HG03342 (cell line): ENCODE results near the gene PLCH1.
A peak's percentile ranks its signal among the peaks of the same experiment; 100 is the strongest.
"Not testable (repeated sequence)": the region's sequence is repeated elsewhere in the genome, so short reads cannot be mapped to it uniquely, and the experiment has no call there.

Experiments used
- ATAC-seq: cut with Tn5 transposase; IDR thresholded peaks from one replicate; pipeline ENCODE4 v1.9.1; 2021; ENCODE audit warnings: mild to moderate bottlenecking, moderate library complexity; ENCODE audit not compliant: unreplicated experiment

PLCH1 gene

DNA sequence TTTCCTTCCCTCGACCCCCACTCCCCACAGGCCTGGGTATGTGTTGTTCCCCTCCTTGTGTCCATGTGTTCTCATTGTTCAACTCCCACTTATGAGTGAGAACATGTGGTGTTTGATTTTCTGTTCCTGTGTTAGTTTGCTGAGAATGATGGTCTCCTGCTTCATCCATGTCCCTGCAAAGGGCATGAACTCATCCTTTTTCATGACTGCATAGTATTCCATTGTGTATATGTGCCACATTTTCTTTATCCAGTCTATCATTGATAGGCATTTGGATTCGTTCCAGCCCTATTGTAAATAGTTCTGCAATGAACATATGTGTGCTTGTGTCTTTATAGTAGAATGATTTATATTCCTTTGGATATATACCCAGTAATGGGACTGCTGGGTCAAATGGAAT, 350.0 kb downstream of the PLCH1 start:
- ATAC-seq: not testable (repeated sequence)

DNA sequence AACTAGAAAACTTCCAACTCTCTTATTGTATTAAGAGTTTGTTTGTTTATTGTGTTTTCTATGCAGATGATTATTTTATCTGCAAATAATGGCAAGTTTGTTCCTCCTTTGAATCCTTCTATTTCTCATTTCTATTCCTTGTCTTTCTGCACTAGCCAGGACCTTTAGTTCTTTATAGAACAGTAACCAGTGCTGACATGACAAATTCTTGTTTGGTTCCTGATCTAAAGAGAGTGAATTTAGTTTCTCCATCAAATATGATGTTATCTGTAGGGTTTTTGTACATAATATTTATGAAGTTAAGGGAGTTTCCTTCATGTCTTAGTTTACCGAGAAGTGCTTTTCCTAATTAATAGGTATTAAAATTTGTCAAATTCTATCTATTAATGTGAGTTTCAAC, 350.6 kb downstream of the PLCH1 start:
- ATAC-seq: no peak

DNA sequence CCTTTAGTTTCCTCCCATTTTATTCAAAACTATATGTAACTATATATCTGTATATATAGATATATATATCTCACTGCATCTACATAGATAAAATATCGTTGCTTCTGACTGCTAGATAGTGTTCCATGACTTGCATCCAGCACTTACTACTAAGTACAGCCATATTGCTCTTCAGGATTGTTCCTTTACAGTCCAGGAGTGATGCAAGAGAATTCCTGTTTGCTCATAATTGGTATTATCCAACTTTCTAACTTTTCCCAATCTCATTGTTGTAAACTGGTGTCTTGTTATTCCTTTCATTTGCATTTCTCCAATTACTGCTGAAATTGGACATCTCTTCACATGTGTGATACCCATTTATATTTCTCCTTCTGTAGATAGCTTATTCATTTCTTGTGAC, 351.6 kb downstream of the PLCH1 start:
- ATAC-seq: no peak

- no peak for ATAC-seq
Measured at GRCh38 chr3:155392138-155392537, 352.7 kb downstream of the PLCH1 start.

DNA sequence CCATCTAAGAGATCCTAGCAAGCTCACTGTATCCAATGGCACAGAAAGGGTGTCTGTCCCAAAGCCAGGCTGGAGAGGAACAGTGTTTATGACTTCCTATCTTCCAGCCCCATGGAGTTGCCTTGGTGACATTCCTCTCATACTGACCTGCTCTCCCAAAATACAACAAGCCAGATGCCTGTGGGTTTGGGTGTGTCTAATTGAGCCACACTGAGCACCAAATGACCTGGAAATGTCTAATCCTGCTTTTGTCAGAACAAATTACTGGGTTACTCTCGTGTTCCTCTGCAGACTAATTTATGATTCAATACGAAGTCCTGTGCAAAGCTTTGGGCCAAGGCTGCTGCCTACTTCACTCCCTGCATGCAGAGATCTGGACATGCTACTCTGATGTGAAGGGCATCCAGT, 353.3 kb downstream of the PLCH1 start:
- no peak for ATAC-seq

GRCh38 chr3:155391104-155391503, 353.8 kb downstream of the PLCH1 start:
- ATAC-seq: no peak

DNA sequence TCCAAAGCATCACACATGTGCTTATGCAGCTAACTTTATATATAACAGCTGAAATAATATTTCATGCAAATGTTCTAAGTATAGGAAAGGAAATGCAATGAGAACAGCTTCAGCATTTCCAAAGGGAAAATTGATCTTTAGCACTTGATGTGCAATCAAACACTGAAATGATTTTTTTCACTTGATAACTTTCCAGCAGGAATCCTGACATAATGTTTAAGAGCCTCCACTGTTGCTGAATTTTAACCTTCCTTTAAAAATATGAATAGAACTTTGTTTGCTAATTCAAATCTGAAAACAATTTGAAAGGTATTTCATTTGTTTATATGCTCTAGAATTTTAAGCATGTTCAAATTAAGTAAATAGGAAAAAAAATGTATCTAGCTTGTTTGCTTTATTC, 354.5 kb downstream of the PLCH1 start:
- ATAC-seq: no peak

- no peak for ATAC-seq
Measured at GRCh38 chr3:155388417-155388816, 356.5 kb downstream of the PLCH1 start.

DNA sequence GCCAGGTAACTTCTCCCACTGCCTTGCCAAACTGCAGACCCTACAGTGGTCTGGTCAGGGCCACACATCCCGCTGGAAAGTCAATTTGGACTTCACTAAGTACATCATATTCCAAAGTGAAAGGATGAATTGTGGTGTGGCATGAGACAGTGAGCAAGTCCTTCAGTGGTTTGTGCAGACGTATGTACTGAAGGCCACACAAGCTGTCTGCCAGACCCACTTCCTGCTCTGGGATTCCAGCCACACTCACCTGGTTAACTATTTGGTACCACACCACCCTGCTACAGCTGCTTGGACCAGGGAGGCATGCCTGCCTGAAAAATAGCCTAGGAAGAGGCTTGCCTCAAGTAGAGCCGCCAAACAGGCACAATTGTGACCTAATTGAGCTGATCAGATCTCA, 357.3 kb downstream of the PLCH1 start:
- ATAC-seq: no peak

GRCh38 chr3:155386919-155387318, 358.0 kb downstream of the PLCH1 start:
- no peak for ATAC-seq

DNA sequence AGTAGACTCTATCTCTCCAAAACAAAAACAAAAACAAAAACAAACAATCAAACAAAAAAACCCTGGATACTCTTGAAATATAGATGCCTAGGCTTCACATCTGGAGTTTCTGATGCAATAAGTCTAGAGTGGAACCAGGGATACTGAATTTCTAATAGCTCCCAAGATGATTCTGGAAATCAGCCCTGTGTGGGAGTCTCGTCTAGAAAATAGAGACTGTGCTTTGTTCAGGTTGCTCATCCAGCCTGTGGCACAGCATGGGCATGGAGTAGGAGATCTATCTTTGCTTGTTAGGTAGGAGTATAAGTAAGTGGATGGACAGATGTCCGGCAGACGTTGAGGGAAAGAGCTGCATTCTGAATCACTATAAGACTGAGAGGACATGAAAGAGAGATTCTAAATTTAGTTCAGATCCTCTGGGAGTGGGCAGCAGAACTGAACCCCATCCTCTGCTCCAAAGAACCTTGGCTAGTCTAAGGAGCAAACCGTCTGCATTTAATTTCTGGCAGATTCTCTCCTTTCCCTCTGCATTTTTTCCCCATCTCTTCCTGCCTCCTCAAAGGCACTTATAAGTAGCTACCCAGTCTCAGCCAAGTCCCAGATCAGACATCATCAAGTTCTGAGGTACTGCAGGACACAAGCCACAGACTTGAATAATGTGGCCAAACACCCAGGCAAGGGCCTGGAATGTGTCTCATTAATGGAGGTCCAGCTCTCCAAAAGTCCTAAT, 358.8 kb downstream of the PLCH1 start:
- ATAC-seq: no peak

DNA sequence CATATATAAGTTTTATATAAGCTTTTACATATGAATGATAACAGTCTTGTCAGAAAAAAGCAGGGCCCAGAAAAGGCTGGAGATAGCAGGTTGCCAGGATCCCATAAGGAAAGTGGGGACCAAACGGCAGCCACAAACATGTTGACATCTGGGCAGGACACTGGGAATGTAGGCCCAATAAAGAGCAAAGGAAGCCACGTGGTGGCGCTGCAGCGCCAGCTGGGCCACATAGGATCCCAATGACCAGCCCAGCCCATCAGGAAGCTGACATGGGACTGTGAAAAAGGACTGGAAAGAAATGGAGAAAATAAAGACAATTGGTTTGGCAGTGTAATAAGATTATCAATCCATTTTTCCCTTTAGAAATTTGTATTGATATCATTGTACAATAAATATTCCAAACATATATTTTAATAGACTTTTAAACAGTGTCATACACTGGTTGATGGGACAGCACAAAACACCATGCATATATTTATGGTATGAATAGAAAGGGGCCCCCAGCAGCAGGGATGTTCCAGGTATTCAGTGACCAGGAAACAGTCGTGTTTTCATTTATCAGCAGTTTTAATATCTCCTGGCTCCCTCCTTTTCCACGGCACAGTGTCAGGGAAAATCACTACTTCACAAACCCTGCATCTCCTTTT, 362.4 kb downstream of the PLCH1 start:
- ATAC-seq: peak; percentile 72

- no peak for ATAC-seq
Measured at GRCh38 chr3:155377847-155378246, 367.0 kb downstream of the PLCH1 start.

DNA sequence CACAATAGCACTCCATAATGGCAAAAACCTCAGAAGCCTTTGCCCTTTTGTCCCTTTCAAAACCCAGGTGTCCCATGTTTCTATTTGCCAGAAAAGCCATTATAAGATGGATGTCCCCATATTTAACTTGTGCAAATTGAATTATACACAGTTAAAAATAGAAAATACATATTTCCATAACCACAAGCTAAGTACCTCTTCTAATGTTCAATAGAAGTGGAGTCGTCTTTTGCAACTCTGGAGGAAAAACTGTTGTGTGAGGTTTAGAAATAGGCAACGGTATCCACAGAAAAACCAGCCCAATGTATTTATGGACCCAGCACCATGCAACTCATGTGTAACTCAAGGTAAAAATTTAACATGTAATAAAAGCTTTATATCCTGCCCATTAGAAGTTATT, 367.8 kb downstream of the PLCH1 start:
- ATAC-seq: no peak

GRCh38 chr3:155372281-155372680, 372.6 kb downstream of the PLCH1 start:
- no peak for ATAC-seq

DNA sequence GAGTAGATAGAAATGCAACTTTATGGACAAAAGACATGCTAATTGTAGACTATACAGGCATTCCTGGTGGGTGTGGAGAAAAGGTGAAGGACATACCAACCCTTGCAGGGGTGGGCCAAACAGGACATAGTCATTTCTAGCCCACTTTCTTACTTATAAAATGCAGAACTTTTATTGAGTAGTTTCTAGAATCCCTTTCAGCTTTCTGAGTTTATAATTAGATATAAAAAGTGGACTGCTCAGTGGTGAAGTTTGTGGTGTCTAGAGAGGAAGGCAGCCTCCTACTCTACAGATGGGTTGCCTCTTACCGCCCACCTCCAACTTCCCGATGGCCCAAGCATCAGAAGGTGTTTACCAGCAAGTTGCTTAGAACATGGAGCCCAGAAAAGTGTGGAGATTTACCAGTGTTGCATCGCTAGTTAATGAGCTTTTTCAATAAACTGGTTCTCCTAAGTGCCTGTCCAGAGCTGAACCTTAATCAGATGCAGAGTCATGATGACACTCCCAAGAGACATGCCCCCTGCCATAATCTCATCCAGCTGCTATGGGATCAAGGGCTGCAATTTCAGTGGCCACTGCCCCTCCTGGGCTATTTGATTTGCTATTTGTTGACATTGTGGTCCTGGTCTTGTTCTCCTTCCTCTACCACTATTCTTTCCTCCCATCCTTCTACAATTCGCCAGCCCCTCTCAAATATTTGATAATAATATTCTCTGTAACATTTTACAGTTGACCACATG, 373.9 kb downstream of the PLCH1 start:
- no peak for ATAC-seq

DNA sequence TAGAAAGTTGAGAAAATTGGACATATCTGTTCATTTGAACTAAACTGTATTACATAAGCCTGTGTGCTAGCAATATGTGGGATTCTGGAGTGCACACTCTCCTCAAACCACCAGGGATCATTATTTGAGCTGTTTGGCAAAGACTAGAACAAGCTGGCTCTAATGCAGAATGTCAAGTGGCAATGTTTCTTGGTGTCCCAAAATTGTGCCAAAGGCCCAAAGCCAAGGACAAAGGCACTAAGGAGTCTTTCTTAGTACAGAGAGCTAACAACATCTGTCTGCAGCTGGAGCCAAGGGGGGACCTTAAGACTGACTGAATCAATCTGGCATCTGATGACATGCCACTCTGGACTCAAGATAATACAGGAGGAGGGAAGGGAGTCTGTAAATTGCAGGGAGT, 374.7 kb downstream of the PLCH1 start:
- ATAC-seq: no peak

DNA sequence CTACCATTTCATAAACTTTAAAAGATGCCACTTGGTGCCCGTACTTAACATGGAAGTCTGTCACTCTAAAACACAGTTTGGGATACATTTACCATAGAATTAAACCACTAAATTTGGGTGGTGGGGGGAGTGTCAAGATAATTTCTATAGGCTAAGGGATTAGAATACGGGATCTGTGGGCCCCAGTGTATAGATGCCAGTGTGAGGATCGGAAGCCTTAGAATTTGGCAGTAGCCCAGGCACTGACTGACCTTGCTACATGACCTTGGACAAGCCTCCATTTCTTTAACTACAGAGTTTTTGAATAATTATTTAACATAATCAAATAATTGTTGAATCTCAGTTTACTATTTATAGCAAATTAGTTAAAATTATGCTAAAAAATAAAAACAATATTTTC, 375.1 kb downstream of the PLCH1 start:
- no peak for ATAC-seq

- no peak for ATAC-seq
Measured at GRCh38 chr3:155369244-155369643, 375.6 kb downstream of the PLCH1 start.

- no peak for ATAC-seq
Measured at GRCh38 chr3:155368786-155369185, 376.1 kb downstream of the PLCH1 start.

DNA sequence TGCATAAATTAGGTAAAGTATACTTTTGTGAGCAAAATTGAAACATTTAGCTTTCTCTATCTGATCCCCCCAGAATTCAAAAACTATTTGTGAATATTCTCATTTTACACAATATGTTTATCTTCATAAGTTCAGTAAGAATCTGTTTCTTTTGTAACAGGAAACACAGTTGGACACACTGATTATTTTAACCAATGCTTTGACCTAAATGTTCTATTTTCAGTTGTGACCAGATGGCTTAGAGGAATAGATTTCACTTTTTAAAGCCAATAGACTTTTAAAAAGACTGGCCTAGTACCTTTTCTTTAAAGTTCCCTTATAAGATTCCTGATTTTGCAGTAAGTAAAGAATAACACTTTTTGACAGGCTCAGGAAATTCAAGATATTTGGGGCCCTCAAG, 377.4 kb downstream of the PLCH1 start:
- ATAC-seq: no peak

GRCh38 chr3:155365178-155365783, 379.6 kb downstream of the PLCH1 start:
- ATAC-seq: no peak
